Activated CD8-positive, alpha-beta memory T cell treated with anti-CD3 and anti-CD28 coated beads for 24 hours (primary cell): ENCODE results near the gene NAA10.

Experiments used
- DNase-seq: peaks from one replicate; pipeline ENCODE4 v3.0.0-alpha.2; 2020

NAA10 gene

GRCh38 chrX:153883163-153883843 lies 51.5 kb downstream of the NAA10 start:
- no peak for DNase-seq

- DNase-seq = no peak
These were observed 52.3 kb downstream of the NAA10 start for GRCh38 chrX:153882557-153882956.

GRCh38 chrX:153882086-153882498 lies 52.7 kb downstream of the NAA10 start:
- no peak for DNase-seq

- DNase-seq = no peak
These were observed 53.6 kb downstream of the NAA10 start for GRCh38 chrX:153881281-153881680.

GRCh38 chrX:153880440-153880815 lies 54.4 kb downstream of the NAA10 start:
- no peak for DNase-seq

GRCh38 chrX:153879741-153880439 lies 54.9 kb downstream of the NAA10 start:
- DNase-seq = no peak
